Islet of Langerhans (tissue), 1 donor: ENCODE results near the gene TERB1.

ENCODE experiments used
- FAIRE-seq: peaks from one replicate; lab custom pipeline; 2011; peaks lifted over from hg19 to GRCh38; lab: Jason Lieb, UNC

TERB1 gene

GRCh38 chr16:66746048-66746447, 55.3 kb downstream of the TERB1 start:
- no peak for FAIRE-seq

DNA sequence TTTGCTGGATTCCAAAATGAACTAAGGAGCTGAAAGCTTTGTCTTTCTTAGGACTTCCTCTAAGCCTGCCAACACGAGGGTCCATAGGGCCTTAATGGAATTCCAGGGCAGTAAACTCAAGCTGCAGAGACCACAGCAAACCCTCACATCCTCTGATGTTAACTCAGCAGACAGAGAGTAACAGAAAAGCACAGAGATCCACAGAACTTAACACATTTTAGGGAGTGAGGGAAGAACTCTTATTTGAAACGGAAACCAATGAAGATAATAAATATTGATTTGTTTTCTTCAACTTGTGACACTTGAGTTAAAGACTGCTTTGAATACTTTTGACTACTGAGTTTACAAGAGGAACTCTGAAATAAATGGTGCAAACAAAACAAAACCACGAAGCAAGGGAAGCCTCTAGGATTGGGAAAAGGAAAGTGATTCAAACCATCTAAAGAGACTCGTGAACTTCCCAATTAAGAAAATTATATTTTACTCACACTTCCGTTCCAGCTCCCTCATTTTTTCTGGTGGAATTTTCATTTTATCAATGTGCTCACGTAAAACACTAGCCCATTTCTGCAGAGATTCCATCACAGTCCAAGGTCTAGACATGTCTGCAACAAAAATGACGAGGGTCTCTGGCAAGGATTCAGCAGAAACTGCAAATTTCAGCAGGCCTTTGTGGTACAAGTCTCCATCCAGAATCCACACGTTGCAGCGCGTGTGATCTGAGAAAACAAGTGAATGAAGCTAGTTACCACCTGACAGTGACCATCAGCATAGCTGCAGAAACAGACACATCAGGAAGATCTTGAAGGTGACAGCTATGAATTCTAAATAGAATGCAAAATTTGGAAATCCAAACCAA, 59.2 kb downstream of the TERB1 start:
- FAIRE-seq: no peak

DNA sequence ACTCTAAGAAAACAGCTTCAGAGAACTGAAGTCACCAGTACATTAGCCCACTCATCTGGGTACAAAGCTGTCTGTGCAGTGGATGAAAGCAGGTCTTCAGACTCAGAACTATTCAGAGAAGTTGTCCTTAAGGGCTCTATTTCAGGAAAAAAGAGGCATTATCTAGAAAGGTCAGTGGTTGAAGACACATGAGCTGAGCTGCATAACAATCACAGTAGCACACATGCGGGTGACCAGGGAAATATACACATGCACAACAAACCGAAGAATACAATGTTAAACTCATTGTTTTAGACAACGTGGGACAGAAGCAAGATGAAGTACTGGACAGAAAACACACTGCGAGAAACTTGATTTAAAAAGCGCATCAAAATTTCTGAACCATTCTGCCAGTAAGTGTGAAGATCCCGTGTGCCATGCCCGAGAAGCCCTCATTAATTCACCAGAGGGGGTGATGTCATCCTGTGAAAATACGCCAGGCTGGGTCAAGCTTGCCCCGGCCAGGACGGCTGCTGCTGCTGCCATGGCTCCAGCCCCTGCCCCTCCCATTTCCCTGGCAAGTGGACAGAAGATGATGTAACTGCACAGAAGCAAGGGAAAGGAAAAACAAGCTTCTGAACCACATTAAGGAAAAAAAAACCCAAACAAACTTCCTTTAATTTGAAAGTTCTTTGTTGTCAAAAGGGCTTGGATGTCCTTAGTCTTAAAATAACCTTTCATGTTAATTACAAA, 60.0 kb downstream of the TERB1 start:
- FAIRE-seq: no peak

GRCh38 chr16:66740533-66740932, 60.9 kb downstream of the TERB1 start:
- no peak for FAIRE-seq

GRCh38 chr16:66740010-66740409, 61.4 kb downstream of the TERB1 start:
- no peak for FAIRE-seq

GRCh38 chr16:66735891-66736290, 65.5 kb downstream of the TERB1 start:
- no peak for FAIRE-seq

- no peak for FAIRE-seq
These were observed 70.3 kb downstream of the TERB1 start for GRCh38 chr16:66731101-66731500.

GRCh38 chr16:66728804-66729203, 72.6 kb downstream of the TERB1 start:
- FAIRE-seq: no peak

DNA sequence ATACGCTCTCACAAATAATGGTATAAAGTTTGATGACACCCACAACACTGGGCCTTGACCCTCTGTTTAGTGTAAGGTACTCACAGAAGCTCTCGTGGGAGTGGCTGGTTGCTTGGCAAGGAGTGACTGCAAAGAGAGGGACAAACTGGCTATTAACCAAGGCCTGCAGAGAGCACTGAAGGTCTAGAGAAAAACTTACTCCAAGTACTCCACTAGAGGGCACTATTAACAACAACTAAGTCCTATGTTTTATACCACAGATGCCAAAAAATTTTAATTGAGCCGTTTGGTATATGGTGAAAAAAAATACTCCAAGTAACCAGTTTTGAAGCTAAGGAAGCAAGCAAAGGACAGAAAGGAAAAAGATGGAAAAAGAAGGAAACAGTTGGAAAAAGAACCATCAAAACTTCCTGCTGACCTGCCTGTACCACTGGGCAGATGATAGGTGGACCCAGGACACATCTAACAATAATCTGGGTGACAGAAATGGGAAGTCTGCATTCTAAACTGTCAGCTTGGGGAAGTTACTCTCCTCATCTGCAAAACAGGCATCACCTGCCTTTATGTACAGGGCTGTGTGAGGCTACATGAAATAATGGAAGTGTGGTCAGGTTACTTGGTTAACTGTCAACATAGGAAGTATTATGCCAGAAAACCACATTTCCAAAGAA, 73.1 kb downstream of the TERB1 start:
- peak; percentile 98 for FAIRE-seq

- no peak for FAIRE-seq
These were observed 80.6 kb downstream of the TERB1 start for GRCh38 chr16:66720766-66721165.

DNA sequence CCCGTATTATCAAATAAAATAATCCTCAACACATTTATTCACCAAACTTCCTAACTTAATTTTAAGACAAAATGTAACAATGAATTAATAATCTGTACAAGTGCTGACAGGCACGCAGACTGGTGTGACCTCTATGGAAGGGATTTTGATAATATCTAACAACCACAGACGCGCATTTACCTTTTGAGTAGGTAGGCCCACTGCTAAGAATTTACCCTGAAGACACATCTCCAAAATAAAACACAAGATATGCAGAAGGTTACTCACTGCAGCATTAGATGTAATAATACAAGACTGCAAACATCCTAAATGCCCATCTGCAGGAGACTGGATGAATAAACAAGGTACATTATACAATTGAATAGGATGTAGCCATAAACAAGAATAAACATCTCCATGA, 82.1 kb downstream of the TERB1 start:
- no peak for FAIRE-seq

DNA sequence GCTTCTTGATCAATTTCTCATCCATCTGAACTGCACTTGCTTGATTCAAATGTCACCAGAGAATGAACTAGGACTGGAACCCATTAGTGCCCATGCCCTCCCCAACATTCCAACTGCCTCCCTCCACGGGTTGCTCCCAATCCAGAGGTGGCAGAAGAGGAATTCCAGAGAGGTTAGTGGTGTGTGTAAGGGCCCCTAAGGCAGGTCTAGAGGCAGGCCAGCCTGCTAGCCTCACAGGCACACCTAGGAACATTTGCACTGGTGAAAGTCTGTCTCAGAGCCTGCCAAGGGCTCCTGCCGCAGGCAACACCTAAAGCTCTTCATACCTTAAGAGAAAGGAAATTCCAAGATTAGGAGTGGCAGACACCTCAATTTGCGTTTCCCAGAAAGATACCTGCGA, 83.6 kb downstream of the TERB1 start:
- no peak for FAIRE-seq

DNA sequence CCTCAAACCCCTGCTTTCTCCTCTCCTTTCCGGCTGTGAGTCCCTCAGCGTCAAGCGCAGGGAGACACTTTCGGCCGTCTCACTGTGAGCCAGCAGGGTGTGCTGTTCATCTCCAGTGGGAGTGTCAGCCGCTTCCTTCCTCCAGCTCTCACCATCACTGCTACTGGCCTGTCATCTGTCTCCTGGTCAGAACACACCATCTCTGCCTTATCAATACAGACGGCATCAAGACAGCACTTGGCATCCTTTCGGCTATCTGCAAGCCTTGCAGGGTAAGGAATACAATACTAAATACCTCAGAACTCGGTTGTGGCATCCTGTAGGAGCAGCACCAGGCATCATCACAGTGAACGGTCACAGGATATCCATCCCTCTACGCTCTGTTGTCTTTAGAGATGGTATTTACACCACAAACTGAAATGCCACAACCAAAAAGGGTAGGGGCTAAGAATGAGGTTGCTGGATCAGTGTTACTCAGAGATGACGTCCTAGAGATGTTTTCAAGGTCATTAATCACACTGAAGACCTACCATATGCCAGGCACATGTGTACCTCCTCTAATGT, 84.2 kb downstream of the TERB1 start:
- no peak for FAIRE-seq

- FAIRE-seq: no peak
These were observed 86.6 kb downstream of the TERB1 start for GRCh38 chr16:66714654-66715307.

- no peak for FAIRE-seq
These were observed 87.3 kb downstream of the TERB1 start for GRCh38 chr16:66714062-66714461.

DNA sequence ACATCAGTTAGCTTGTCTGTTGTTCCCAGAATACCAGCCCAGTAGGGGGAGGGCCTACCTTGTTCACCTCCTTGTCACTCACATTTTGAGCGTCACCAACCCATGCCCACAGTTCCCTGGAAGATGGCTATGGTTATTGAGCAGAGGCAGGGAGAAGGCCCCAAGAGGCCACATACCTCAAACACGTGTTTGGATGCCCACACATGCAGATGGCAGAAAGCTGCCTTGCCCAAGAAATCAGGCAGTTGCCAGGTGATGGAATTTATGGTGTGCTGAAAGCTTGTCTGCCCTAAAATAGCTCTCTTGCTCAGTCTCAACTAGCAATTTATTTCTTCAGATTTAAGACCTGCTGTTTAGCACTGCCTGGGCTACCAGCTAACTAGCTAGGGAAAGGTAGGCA, 88.3 kb downstream of the TERB1 start:
- no peak for FAIRE-seq

DNA sequence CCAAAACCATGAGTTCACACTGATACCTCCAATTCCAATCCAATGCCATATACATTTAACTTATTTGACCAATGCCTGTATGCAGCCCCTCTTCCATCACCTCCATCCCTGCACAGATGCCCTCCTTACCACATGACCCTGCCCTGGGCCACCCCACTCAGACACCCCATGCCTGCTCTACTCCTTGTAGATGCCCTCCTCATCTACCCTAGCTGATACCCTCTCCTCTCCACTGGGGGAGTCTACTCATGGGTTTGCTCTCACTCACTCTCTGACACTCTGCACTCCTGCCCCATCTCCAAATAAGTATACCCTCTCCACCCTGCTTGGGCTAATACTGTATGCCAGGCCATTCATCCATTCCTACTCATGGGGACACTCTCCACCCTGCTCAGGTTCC, 88.9 kb downstream of the TERB1 start:
- no peak for FAIRE-seq

- FAIRE-seq: no peak
These were observed 89.8 kb downstream of the TERB1 start for GRCh38 chr16:66711581-66711980.

DNA sequence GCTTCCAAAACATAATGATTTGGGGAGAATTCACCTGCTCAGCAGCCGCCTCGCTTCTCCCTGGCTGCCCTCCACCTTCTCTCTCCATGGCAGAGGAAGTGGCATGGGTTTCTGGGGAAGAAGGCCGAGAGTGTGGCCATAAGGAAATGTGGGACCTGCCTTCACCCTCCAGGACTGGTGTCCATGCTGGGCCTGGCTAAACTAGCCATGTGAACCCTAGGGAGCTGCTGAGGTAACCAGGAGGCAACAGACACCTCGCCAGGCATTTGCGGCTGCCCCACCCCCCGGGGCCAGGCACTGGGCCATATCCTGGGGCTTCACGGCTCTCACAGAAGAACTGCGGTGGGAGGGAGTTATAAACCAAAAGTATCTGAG, 94.9 kb downstream of the TERB1 start:
- no peak for FAIRE-seq

- FAIRE-seq: no peak
These were observed 95.4 kb downstream of the TERB1 start for GRCh38 chr16:66705790-66706505.
